Gastroesophageal sphincter (tissue), 3 donors: ENCODE data around the gene PRPF6.

ENCODE experiments used
- CTCF ChIP-seq, 4 experiments: fragments of 200-600 bp in 2 of 4; fragments of 450-650 bp in 2 of 4; sonication (generic) in 1 of 4; IDR thresholded peaks; one replicate each; pipeline ENCODE4 v1.5.1; 2017 to 2019; ENCODE audit warnings: antibody characterized with exemption in 4 of 4, mild to moderate bottlenecking in 2 of 4, moderate library complexity in 2 of 4
- EP300 ChIP-seq: sonication (generic); formaldehyde crosslinking; IDR thresholded peaks from one replicate; pipeline ENCODE4 v1.6.1; 2017; ENCODE audit warnings: antibody characterized with exemption, mild to moderate bottlenecking

- no peak for TF ChIP-seq EP300
- TF ChIP-seq CTCF (IDR thresholded peaks at IDR 0.05), result no peak
These were observed 1.7 kb upstream of the PRPF6 start for GRCh38 chr20:63979229-63979556.
